ENCODE results near the gene FLNB. TPM values are rescaled to one million over a fixed set of nuclear protein-coding genes. Genes with fewer than 3 reads are reported as not detected.

The FLNB gene
- total and polyA plus RNA-seq, 2 of the 13 experiments (the other 11 are each of a cell fraction or from before 2014, with no cell fraction given): 106 to 130 TPM

GRCh38 chr3:57974796-57975388 lies 33.3 kb upstream of the FLNB start (continued):
- TF ChIP-seq, protein P1, sequence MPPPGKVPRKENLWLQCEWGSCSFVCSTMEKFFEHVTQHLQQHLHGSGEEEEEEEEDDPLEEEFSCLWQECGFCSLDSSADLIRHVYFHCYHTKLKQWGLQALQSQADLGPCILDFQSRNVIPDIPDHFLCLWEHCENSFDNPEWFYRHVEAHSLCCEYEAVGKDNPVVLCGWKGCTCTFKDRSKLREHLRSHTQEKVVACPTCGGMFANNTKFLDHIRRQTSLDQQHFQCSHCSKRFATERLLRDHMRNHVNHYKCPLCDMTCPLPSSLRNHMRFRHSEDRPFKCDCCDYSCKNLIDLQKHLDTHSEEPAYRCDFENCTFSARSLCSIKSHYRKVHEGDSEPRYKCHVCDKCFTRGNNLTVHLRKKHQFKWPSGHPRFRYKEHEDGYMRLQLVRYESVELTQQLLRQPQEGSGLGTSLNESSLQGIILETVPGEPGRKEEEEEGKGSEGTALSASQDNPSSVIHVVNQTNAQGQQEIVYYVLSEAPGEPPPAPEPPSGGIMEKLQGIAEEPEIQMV (CRISPR knock-in tag; IDR thresholded peaks at IDR 0.05; ENCODE audit: low read depth): no peak
- TF ChIP-seq GTF2F1 (IDR thresholded peaks at IDR 0.05; ENCODE audit: low read length) (no peak), ZNF251 (CRISPR knock-in tag; IDR thresholded peaks at IDR 0.05) (no peak), HMG20B (CRISPR knock-in tag; conservative IDR thresholded peaks at IDR 0.05) (peak; percentile 67; the same call in 1 of the 2 replicates), TBX2 (CRISPR knock-in tag; IDR thresholded peaks at IDR 0.05; ENCODE audit: borderline replicate concordance) (peak; percentile 29; the same call in 1 of the 2 replicates), SIX4 (CRISPR knock-in tag; IDR thresholded peaks at IDR 0.05) (0 out of 2 replicates have a peak, but pooled peaks have one; percentile 30), DNMT3B (CRISPR knock-in tag; conservative IDR thresholded peaks at IDR 0.05) (peak; percentile 82; the same call in 1 of the 2 replicates), PAWR (CRISPR knock-in tag; IDR thresholded peaks at IDR 0.05; ENCODE audit: borderline replicate concordance) (no peak), ZMYM4 (CRISPR knock-in tag; IDR thresholded peaks at IDR 0.05) (no peak), DMAP1 (CRISPR knock-in tag; IDR thresholded peaks at IDR 0.05) (peak; percentile 62; the same call in 1 of the 2 replicates), SRSF9 (IDR thresholded peaks at IDR 0.05; ENCODE audit: borderline replicate concordance, insufficient read depth, low read depth, low read length, poor library complexity, severe bottlenecking) (no peak), ZKSCAN1 (IDR thresholded peaks at IDR 0.05; ENCODE audit: low read length) (no peak), RCOR2 (CRISPR knock-in tag; IDR thresholded peaks at IDR 0.05) (peak; percentile 94), ZNF605 (CRISPR knock-in tag; IDR thresholded peaks at IDR 0.05) (no peak), ELF1 (CRISPR knock-in tag; IDR thresholded peaks at IDR 0.05) (0 out of 2 replicates have a peak, but pooled peaks have one; percentile 27), KDM1A (CRISPR knock-in tag; IDR thresholded peaks at IDR 0.05) (peak; percentile 85)
- TF ChIP-seq, protein P2, sequence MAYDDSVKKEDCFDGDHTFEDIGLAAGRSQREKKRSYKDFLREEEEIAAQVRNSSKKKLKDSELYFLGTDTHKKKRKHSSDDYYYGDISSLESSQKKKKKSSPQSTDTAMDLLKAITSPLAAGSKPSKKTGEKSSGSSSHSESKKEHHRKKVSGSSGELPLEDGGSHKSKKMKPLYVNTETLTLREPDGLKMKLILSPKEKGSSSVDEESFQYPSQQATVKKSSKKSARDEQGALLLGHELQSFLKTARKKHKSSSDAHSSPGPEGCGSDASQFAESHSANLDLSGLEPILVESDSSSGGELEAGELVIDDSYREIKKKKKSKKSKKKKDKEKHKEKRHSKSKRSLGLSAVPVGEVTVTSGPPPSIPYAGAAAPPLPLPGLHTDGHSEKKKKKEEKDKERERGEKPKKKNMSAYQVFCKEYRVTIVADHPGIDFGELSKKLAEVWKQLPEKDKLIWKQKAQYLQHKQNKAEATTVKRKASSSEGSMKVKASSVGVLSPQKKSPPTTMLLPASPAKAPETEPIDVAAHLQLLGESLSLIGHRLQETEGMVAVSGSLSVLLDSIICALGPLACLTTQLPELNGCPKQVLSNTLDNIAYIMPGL (CRISPR knock-in tag; IDR thresholded peaks at IDR 0.05; ENCODE audit: borderline replicate concordance in 1 of 2, low read depth in 1 of 2): no peak
- TF ChIP-seq, protein P3, sequence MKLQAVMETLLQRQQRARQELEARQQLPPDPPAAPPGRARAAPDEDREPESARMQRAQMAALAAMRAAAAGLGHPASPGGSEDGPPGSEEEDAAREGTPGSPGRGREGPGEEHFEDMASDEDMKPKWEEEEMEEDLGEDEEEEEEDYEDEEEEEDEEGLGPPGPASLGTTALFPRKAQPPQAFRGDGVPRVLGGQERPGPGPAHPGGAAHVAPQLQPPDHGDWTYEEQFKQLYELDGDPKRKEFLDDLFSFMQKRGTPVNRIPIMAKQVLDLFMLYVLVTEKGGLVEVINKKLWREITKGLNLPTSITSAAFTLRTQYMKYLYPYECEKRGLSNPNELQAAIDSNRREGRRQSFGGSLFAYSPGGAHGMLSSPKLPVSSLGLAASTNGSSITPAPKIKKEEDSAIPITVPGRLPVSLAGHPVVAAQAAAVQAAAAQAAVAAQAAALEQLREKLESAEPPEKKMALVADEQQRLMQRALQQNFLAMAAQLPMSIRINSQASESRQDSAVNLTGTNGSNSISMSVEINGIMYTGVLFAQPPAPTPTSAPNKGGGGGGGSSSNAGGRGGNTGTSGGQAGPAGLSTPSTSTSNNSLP (IDR thresholded peaks at IDR 0.05; ENCODE audit: low read depth, low read length): peak; percentile 64; the same call in 1 of the 2 replicates
- TF ChIP-seq, protein P4, sequence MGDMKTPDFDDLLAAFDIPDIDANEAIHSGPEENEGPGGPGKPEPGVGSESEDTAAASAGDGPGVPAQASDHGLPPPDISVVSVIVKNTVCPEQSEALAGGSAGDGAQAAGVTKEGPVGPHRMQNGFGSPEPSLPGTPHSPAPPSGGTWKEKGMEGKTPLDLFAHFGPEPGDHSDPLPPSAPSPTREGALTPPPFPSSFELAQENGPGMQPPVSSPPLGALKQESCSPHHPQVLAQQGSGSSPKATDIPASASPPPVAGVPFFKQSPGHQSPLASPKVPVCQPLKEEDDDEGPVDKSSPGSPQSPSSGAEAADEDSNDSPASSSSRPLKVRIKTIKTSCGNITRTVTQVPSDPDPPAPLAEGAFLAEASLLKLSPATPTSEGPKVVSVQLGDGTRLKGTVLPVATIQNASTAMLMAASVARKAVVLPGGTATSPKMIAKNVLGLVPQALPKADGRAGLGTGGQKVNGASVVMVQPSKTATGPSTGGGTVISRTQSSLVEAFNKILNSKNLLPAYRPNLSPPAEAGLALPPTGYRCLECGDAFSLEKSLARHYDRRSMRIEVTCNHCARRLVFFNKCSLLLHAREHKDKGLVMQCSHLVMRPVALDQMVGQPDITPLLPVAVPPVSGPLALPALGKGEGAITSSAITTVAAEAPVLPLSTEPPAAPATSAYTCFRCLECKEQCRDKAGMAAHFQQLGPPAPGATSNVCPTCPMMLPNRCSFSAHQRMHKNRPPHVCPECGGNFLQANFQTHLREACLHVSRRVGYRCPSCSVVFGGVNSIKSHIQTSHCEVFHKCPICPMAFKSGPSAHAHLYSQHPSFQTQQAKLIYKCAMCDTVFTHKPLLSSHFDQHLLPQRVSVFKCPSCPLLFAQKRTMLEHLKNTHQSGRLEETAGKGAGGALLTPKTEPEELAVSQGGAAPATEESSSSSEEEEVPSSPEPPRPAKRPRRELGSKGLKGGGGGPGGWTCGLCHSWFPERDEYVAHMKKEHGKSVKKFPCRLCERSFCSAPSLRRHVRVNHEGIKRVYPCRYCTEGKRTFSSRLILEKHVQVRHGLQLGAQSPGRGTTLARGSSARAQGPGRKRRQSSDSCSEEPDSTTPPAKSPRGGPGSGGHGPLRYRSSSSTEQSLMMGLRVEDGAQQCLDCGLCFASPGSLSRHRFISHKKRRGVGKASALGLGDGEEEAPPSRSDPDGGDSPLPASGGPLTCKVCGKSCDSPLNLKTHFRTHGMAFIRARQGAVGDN (CRISPR knock-in tag; IDR thresholded peaks at IDR 0.05): no peak; the same call in 1 of the 2 replicates
- TF ChIP-seq, protein P5, sequence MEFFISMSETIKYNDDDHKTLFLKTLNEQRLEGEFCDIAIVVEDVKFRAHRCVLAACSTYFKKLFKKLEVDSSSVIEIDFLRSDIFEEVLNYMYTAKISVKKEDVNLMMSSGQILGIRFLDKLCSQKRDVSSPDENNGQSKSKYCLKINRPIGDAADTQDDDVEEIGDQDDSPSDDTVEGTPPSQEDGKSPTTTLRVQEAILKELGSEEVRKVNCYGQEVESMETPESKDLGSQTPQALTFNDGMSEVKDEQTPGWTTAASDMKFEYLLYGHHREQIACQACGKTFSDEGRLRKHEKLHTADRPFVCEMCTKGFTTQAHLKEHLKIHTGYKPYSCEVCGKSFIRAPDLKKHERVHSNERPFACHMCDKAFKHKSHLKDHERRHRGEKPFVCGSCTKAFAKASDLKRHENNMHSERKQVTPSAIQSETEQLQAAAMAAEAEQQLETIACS (CRISPR knock-in tag; IDR thresholded peaks at IDR 0.05): no peak
